ENCODE results near the gene TMEM200B.
"Not testable (repeated sequence)": the region's sequence is repeated elsewhere in the genome, so short reads cannot be mapped to it uniquely, and the experiment has no call there.

The TMEM200B gene

DNA sequence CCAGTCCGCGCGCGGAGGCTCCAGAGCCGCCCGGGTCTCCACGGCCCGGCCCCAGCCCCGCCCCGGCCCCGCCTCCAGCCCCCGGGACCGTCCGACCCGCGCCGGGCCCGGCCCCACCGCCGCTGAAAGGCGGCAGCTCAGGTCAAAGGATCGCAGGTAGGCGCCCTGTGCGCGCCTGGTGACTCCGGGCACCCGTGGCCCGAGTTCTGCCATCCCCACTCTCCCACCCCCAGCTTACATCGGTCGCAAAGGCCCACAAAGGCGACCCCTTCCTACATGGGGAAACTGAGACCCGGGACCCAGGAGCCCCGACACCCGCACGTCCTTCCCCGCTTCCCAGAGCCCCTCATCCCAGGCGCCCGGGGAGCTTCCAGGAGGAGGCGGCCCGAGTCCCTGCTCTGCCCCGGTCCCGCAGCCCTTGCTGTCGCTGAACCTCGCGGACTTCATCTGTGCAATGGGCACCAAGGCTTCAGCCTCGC lies at the start of gene TMEM200B:
Gene TMEM200B, minus strand, starts transcription at position 17 of the 479 bp plus-strand sequence. CDS start 2,075 bp downstream, outside the sequence.
- no peak for DNase-seq

DNA sequence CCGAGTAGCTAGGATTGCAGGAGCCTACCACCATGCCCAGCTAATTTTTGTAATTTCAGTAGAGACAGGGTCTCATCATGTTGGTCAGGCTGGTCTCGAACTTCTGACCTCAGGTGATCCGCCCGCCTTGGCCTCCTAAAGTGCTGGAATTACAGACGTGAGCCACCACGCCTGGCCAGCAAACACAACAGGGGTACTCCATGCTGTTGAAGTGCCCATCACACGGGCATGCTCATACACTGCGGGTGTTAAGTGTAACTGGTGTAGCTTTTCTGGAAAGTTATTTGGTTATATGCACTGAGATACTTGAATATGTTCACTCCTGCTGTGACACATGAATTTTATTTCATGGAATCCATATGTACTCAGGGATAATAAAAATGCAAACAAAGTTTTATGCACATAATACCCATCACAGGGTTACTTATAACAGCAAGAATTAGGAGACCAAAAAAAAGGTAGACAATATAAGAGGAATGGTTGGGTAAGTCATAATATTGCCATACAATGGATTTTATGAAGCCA lies 48.8 kb upstream of the TMEM200B start:
- DNase-seq: no peak

DNA sequence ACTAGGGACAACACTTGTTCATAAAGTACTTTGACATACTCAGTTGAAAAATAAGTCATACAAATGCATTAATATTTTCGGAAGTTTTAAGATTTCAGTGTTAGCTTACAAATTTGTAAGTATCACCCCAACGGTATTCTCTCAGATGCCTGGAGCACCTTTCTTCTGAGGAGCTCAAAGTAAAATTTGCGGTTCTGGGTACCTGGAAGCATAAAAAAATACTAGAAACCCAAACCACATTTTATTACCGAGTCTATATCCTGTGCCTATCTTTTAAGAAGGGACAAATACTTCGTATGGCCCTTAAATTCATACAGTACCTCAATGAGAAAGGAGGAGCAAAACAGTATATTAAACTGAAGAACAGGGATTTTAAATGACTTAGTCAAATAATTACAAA lies 47.8 kb upstream of the TMEM200B start:
- no peak for DNase-seq

DNA sequence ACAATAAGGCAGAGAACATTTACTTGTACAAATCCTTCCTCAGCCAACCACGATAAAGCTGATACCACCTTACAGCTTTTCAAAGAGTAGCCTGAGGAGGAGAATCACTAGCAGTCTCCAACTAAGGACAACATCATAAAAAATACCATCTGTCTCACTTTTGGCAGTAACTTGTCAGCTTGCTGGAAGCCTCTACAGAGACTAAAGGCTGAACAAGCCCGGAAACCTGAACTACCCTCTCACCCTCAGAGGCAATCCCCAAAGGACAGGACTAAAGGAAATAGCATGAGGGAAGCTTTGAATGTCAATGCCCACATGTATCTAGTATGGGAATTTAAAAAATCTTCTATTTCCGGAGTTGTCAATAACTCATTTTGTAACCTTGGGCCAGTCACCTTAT lies 47.4 kb upstream of the TMEM200B start:
- DNase-seq: no peak

DNA sequence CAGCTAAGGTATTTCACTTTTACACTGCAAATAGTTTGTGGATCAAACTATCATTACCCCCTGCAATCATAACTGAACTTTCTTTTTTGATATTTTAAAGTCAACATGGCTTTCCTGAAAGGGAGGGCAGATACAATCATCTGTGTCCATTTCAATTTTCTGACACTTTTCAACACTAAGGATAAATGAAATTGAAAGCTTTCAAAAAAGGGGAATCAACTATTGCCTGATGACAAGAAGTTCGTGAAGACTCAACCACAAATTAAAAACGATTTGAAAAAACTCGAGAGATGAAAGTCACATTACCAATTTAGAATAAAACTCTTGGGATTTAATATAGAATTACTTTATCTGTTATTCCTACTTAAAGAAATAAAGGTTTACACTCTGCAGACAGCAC lies 46.3 kb upstream of the TMEM200B start:
- no peak for DNase-seq

DNA sequence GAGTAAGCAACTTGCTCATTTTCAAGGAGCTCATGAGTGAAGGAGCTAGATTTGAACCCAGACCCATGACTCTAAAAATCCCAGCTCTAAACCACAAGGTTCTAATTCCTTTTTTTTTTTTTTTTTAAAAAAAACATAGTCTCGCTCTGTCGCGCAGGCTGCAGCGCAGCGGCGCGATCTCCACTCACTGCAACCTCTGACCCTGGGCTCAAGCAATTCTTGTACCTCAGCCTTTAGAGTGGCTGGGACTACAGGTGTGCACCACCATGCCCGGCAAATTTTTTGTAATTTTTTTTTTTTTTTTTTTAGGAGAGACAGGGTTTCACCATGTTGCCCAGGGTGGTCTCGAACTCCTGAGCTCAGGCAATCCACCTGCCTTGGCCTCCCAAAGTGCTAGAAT lies 44.2 kb upstream of the TMEM200B start:
- no peak for DNase-seq

DNA sequence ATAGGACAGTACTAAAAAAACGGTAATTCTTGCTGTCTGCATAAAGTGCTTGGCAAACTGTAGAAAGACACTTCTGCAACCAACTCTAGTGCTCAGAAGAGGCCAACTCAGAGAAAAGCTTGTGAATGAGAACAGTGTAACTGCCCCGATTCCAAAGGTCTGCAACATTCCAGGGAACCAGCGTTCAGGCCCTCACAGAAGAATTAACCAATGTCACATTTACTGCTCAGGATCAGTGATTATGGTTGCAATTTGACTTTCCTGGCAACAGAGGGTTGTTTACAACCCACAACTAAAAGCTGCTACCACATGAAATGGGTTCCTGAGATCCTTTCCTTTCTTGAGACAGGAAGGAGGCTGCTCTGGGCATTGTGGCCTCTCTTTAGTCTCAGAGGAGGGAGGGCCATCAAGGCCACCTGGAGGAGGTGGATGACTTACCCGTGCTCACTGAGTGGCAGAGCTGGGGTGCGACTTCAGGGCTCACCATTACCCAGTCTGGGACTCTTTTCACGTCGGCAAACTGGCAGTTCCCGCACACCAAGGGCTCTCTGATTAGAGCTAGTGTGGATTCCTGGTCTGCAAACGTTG lies 42.7 kb upstream of the TMEM200B start:
- DNase-seq: no peak

DNA sequence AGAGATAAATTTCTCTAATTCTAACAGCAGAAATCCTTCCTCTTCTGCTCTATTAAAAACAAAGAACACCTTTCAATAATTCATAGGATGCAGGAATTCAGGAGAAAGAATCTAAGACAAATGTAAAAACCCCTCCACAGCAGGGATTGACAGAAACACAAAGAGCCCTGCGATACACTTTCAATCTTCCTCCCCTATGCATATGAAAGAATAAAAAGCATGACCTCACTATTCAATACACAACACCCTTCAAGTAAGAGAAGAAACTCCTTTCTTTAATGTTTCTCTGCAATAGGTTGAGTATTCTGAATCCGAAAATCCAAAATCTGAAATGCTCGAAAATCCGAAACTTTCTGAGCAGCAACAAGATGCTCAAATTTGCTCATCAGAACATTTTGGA lies 40.9 kb upstream of the TMEM200B start:
- no peak for DNase-seq

DNA sequence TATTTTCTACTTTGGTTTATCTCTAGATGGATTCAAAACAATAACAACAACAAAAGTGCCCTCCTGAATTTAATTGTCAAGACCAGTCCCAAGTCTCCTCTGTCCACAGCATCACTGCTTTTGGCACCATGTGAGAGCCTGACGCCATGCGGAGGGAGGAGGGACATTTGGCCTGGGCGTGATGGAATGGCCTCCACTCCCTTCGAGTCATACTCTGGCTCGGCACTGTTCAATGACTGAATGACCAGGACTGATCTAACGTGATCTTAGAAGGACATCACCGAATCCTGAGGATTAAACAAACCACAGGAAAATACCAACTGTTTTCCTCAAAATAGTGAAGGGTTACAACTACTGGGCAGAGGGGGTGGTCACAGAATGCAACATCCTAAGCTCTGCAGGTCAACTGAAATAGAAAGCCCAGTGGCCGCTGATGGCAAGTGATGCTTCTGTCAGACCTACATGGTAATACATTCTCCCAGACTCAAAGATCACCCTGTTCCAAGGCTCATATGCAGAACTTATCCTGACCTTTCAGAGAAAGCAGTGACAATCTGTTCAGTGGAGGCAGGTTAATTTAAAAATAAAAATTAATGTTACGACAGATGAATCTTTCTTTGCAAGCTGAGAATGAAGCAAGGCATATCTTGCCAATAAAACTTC lies 38.9 kb upstream of the TMEM200B start:
- DNase-seq: no peak

DNA sequence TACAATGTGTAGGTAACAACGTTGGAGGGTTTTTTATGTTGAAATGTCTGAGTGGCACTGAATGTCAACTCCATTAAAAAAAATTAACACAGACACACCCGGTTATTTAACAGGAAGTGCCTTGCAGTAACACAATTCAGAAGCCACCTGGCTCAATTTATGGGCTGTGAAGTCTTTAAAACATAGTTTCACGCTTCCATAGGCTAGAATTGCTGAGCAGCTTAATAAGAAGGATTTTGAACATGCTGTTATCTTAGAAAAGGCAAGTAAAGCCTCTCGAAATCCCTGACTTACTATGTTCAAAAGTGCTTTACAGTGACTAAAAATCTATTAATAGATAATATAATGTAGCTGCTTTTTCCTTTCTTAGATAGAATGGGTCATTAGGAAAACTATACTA lies 38.3 kb upstream of the TMEM200B start:
- no peak for DNase-seq

DNA sequence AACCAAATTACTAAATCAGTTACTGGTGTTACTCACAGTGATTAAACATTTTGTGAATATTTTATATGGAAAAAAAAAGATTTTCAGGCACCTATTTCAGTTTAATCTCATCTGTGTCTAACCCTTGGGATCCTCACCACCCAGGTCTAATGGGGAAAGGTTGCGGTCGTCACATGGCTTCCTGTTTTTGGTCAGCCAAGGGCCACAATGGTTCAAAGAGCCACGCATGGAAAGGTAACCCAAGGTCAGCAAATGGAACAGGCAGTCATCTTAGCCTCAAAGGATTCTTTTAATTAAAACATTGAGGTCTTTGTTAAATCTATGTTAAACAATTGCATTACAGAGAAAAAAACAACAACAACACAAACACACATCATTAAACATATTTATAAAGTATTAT lies 36.1 kb upstream of the TMEM200B start:
- DNase-seq: no peak

DNA sequence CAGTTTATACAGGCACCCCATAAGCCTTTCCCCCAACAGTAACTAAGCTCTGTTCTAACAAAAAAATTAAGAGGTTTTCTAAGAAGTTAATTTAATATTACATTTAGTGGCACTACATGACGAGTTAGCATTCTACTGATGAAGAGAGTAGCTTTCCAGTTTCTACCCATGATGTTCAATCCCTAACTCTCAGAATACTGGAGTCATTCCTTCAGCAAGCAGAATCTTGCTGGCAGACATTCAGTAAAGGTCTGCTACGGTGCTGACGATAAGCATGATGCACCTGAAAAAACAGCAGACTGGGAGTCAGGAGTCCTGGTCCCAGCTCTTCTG lies 33.5 kb upstream of the TMEM200B start:
- DNase-seq: no peak

DNA sequence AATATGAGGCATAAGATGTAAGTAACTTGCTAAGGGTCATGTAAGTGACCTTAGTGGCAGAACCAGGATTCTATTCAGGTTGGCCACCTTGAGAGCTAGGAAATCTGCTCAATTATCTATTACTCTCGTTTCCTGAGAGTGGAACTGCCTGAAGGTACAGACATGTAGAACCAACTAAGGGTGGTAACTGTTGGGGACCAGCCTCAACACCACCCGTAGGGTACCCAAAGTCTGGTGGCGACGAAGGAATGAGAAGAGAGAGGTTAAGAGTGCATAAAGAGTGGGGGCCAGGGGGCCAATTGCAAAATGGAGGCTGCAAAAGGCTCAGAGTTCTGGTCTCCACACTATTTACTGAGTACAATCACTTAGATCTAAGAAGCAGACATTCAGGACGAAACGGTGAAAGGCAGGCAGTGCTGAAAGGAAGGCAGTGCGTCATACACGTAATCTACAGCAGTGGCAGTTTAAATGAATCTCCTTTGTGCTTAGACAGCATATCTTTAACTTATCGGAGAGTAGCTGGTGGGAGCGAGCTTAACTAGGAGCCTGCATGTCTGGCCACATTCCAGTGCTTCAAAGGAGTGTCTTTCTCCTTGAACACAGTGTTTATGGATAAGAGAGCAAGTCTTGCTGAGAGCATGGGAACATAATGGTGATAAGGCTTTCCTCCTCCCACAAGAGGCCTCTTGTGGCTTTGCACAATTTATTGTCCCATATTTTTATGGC lies 33.0 kb upstream of the TMEM200B start:
- no peak for DNase-seq

DNA sequence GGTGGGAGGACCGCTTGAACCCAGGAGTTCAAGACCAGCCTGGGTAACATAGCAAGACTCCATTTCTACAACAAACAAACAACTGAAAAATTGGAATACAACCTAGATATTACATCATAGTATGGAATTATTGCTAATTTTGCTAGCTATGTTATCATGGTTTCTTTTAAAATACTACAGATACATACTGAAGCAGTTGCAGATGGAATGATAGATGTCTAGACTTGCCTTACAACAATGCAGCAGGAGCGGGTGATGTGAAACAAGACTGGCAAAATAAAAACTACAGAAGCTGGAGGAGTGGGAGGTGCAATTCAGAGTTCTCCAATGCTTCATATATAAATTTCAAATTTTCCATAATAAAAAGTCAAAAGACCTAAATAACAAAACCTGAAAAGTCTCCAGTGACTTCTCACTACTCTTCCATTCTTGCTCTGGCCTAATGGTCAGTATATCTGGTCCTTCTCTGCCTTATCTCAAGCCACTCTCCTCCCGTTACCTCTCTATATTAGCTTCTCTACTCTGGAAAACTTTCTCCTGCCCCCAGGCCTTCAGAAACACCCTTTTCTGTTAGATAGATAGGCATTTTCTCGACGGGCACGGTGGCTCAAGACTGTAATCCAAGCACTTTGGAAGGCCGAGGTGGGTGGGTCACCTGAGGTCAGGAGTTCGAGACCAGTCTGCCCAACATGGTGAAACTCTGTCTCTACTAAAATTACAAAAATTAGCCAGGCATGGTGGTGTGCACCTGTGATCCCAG lies 28.5 kb upstream of the TMEM200B start:
- no peak for DNase-seq

DNA sequence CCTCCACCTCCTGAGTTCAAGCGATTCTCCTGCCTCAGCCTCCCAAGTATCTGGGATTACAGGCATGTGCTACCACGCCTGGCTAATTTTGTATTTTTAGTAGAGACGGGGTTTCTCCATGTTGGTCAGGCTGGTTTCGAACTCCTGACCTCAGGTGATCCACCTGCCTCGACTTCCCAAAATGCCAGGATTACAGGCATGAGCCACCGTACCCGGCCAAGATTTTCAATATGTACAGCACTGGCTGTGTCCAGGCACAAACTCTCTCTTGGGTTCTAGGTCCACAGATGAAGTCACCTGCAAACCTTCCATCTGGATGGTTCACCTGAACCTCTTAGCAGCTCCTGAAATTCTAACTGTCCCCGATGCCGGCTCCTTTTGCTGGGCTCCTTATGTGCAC lies 26.6 kb upstream of the TMEM200B start:
- DNase-seq: not testable (repeated sequence)

DNA sequence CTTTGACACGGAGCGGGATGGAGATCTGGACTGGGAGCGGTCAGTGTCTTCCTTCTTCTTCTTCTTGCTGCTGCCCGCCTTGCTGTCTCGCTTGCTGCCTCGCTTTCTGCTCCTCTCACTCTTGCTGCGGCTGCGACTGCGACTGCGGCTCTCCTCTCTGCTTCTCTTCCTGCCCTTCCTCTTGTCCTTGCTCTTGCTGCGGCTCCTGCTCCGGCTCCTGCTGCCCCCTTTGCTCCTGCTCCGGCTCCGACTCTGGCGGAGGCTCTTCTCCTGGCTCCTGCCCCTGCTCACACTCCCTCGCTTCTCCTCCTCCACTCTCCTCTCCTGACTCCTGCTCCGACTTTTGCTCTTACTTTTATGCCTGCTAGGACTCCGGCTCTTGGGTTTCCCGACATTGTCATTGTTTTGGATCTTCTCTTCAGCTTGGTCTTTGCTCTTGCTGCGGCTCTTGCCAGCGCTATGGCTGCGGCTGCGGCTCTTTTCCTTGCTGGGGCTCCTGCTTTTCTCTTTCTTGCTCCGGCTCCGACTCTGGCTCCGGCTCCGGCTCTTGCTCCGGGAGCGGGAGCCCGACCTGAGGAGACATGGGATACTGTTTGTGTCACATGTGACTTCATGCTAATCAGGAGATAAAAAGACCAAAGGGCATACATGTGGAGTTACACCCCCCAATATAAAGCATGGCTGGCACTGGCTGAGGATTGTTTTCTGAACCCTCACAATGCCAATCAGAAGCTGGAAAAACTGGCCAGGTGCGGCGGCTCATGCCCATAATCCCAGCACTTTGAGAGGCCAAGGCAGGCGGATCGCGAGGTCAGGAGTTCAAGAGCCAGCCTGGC lies 25.2 kb upstream of the TMEM200B start:
- DNase-seq: no peak

DNA sequence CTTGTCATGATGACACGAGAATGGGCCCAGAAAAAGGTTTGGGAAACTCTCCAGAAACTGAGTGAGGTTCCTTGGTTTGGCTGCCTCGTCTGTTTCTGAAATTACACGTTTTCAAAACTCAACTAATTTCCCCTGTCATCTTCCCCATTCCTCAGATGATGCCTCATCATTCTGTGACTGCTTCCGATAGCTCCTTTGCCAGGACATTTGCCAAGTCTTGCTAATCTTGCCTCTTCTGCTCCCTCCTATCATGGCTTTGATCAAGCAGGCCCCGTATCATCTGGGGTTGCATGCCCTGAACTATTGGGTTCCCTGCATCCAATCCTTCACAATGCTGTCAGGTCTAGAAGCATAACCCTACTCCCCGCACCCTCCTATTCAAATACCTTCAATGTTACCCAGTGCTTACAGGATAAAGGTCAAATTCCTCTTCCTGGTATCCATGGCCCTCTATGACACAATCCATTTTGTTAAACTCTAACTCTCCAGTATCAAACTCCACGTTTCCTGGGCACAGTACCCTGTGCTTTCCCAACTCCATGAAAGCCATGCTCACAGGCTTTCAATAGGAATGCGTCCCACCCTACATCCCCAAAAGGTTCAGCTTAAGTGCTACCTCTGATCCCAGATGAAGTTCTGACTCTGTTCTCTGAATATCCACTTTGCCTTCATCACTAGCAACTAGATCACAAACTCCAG lies 22.2 kb upstream of the TMEM200B start:
- DNase-seq: no peak

DNA sequence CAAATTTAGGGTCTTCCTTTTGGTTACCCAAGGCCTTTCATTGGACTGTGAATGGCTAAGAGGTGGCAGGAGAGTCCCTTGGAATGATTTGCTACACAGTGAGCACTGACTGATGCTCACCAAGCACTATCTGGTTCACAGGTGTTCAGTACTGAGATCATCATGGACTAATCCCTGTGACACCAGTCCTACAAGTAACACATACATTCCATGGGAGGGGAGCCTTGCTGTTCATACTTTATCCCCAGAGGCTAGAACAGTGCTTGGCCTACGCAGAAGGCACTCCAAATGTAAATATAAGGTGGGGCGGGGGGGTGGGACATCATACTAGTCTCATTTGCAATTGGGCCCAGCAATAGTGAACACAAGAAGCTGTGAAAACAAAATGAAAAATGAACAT lies 20.5 kb upstream of the TMEM200B start:
- no peak for DNase-seq

DNA sequence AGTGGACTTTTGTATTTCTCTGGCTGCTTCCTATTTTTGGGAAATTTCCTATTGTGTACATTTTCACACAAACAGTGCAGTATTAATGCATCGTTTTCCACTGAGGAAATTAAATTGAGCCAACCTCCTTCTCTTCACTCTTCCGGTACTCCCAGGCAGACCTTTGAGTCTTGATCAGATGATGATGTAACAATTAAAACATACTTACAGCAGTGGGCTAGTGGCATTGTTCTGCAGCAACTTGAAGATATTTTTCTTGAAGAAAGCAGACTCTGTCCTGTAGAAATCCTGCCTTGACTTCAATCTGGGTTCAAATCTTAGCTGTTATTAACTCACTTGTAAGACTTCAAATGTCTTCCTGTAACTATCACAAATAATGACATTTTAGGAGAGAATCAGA lies 19.0 kb upstream of the TMEM200B start:
- no peak for DNase-seq

DNA sequence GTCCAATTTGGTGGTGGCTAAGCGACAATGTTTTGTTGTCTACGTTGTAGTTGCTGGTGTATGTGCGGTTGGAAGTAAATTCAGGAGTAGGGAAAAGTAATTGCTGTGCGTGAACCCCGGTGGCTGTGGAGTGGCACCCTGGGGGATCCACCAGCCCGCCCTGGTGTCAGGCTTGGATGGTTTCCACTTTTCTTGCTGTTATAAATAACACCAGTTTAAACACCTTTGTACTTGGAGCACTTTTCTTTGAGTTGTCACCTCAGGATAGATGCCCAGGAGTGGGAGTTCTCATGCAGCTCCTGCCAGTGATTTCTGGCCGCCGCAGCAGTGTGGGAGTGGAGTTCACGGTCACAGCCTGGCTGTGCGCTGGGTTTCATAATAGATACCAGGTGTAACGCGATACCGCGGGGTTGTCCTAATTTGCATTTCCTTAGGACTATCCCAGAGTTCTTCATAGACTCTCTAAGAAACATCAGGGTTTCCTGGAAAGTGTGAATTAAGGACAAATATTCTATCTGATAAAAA lies 12.8 kb upstream of the TMEM200B start:
- DNase-seq: no peak

DNA sequence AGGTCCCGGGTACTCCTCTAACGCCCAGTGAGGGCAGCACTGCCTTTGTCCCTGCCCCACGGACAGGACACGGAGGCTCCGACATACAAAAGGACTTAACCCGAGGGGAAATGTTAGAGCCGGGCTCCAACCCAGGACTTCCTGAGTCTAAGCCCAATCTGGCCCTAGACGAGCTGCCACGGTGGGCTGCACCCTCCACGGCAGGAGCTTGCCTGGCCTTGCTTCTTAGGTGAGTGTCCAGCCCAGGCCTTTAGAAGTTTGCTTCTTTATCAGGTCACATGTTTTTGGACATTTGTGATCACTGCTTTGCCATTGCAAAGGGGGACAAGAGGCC lies 11.0 kb upstream of the TMEM200B start:
- no peak for DNase-seq

Data from stimulated activated CD4-positive, alpha-beta T cell treated with anti-CD3 and anti-CD28 coated beads, Interleukin-4, amount 100 ng/mL, for 1 hour (primary cell).